ENCODE measurements around the gene HNRNPK.

DNA sequence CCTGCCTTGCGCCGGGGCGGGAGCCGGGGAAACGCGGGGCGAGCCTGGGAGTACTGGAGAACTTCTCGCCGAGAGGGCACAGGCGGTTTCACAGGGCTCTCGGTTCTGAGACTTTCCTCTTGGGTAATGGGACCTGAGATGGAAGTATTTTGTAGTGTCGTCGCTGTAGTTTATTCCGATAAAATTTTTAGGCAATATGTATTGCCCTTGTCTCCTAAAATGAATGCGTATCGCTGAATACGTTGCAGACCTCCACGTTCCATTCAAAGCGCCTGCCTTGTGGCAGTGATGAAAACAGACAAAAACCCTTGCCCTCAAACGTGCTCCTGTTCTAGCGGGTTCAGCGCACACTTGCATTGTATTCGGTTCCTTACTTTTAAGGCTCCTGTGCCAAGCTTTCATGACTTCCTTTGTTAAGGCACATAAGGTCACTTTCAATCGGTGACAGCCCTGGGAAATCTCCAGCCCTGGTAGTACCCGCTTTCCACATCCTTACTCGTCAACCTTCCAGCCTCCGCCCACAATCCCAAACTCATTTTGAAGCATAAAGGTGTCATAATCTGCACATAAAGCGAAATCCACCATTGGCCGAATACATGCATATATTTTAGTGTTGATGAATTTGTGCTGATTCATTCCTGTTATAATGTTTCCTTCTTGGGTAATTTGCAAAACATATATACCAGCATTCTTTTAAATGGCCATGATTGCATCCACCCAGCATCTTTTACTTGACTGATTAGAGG is 1.3 kb upstream of the HNRNPK start:
- TF ChIP-seq, protein P1, sequence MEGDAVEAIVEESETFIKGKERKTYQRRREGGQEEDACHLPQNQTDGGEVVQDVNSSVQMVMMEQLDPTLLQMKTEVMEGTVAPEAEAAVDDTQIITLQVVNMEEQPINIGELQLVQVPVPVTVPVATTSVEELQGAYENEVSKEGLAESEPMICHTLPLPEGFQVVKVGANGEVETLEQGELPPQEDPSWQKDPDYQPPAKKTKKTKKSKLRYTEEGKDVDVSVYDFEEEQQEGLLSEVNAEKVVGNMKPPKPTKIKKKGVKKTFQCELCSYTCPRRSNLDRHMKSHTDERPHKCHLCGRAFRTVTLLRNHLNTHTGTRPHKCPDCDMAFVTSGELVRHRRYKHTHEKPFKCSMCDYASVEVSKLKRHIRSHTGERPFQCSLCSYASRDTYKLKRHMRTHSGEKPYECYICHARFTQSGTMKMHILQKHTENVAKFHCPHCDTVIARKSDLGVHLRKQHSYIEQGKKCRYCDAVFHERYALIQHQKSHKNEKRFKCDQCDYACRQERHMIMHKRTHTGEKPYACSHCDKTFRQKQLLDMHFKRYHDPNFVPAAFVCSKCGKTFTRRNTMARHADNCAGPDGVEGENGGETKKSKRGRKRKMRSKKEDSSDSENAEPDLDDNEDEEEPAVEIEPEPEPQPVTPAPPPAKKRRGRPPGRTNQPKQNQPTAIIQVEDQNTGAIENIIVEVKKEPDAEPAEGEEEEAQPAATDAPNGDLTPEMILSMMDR (IDR thresholded peaks at IDR 0.05) = no peak
- no peak for TF ChIP-seq ZFX (IDR thresholded peaks at IDR 0.05; ENCODE audit: borderline replicate concordance)
